PC-3 (cell line): Measurements from ENCODE around the gene DNAJA1. TPM values are rescaled to one million over a fixed set of nuclear protein-coding genes. Genes with fewer than 3 reads are reported as not detected.

Experiments used
- ATAC-seq: fragments of 200-7000 bp; cut with Tn5 transposase; 2 replicates; pipeline ENCODE4 v1.9.1; 2020; ENCODE audit warnings: mild to moderate bottlenecking, moderate library complexity
- BruUV-seq: library from RNA; stranded (reverse); fragments of 400-500 nt; replicated peaks from 2 replicates; lab custom pipeline; 2021; lab: Mats Ljungman, UMichigan
- CTCF ChIA-PET: fragments of 300-600 bp; sonication (Branson Sonifier 250); formaldehyde crosslinking; loops from one replicate; lab custom pipeline; 2022; ENCODE audit warnings: antibody characterized with exemption; lab: Charles Lee
- POLR2A ChIA-PET: fragments of 300-600 bp; sonication (Branson Sonifier 250); formaldehyde crosslinking; loops from one replicate; lab custom pipeline; 2022; ENCODE audit warnings: antibody characterized with exemption; ENCODE audit not compliant: unreplicated experiment; lab: Charles Lee
- DNase-seq: peaks from one replicate; pipeline ENCODE4 v3.0.0-alpha.2; 2015
- H2AFZ ChIP-seq: fragments of 300-600 bp; sonication (generic); 2 replicates; pipeline ENCODE4 v1.6.0; 2016; ENCODE audit warnings: antibody characterized with exemption, low read length
- H3F3A ChIP-seq: fragments of 300-600 bp; sonication (generic); one replicate; pipeline ENCODE4 v1.6.0; 2017; ENCODE audit warnings: antibody characterized with exemption, low read length, control low read depth, mild to moderate bottlenecking; ENCODE audit not compliant: unreplicated experiment
- H3K27ac ChIP-seq: fragments of 300-600 bp; sonication (generic); 2 replicates; pipeline ENCODE4 v1.5.1; 2016; ENCODE audit warnings: mild to moderate bottlenecking, low read length
- H3K27me3 ChIP-seq: fragments of 300-600 bp; sonication (generic); 2 replicates; pipeline ENCODE4 v1.6.1; 2016; ENCODE audit warnings: low read length, mixed read lengths
- H3K36me3 ChIP-seq: fragments of 300-600 bp; sonication (generic); 2 replicates; pipeline ENCODE4 v1.6.1; 2016; ENCODE audit warnings: low read depth, mixed run types, low read length, mixed read lengths
- H3K4me1 ChIP-seq: fragments of 300-600 bp; sonication (generic); 2 replicates; pipeline ENCODE4 v1.5.1; 2016; ENCODE audit warnings: low read length; ENCODE audit not compliant: insufficient read depth
- H3K4me2 ChIP-seq: fragments of 300-600 bp; sonication (generic); 2 replicates; pipeline ENCODE4 v1.6.0; 2016; ENCODE audit warnings: low read length
- H3K4me3 ChIP-seq: fragments of 300-600 bp; sonication (generic); 2 replicates; pipeline ENCODE4 v1.5.1; 2016; ENCODE audit warnings: mild to moderate bottlenecking, low read length, mixed read lengths
- H3K79me2 ChIP-seq: fragments of 300-600 bp; sonication (generic); 2 replicates; pipeline ENCODE4 v1.6.1; 2017; ENCODE audit warnings: low read length, mixed read lengths
- H3K9ac ChIP-seq: fragments of 300-600 bp; sonication (generic); 2 replicates; pipeline ENCODE4 v1.6.0; 2016; ENCODE audit warnings: mild to moderate bottlenecking, low read length
- H3K9me2 ChIP-seq: fragments of 300-600 bp; sonication (generic); replicated peaks from 2 replicates; pipeline ENCODE4 v1.6.1; 2016; ENCODE audit warnings: mixed run types, low read length, mixed read lengths
- H3K9me3 ChIP-seq: fragments of 300-600 bp; sonication (generic); 2 replicates; pipeline ENCODE4 v1.6.1; 2016; ENCODE audit warnings: low read length, mixed read lengths
- H4K20me1 ChIP-seq: fragments of 300-600 bp; sonication (generic); 2 replicates; pipeline ENCODE4 v1.6.1; 2016; ENCODE audit warnings: low read length, mixed read lengths
- EZH2 ChIP-seq: fragments of 300-600 bp; sonication (generic); IDR thresholded peaks from one replicate; pipeline ENCODE4 v1.6.1; 2017; ENCODE audit warnings: antibody characterized with exemption, mild to moderate bottlenecking, low read length; ENCODE audit not compliant: unreplicated experiment
- EZH2phosphoT487 ChIP-seq: fragments of 300-600 bp; sonication (generic); IDR thresholded peaks from 2 replicates; pipeline ENCODE4 v1.6.1; 2018; ENCODE audit warnings: mild to moderate bottlenecking, antibody characterized with exemption, low read length, borderline replicate concordance
- intact Hi-C: fragments of 100-400 bp; cut with micrococcal nuclease; formaldehyde crosslinking; loops from 2 replicates; pipeline ENCODE4 v1.9.0; 2023
- total RNA-seq: library from RNA; depleted of rRNA; stranded (reverse); fragments of >200 nt; gene quantifications from 2 replicates; pipeline ENCODE4 v1.2.3, GENCODE V29; 2014
- TF ChIP-seq, protein P1 (sequence below): fragments of 300-600 bp; sonication (generic); conservative IDR thresholded peaks from 2 replicates; pipeline ENCODE4 v1.5.1; 2017; ENCODE audit warnings: antibody characterized with exemption, low read depth, mild to moderate bottlenecking, low read length

Gene DNAJA1
- total RNA-seq, 1 experiment from 2014 or later, result 109 TPM

DNA sequence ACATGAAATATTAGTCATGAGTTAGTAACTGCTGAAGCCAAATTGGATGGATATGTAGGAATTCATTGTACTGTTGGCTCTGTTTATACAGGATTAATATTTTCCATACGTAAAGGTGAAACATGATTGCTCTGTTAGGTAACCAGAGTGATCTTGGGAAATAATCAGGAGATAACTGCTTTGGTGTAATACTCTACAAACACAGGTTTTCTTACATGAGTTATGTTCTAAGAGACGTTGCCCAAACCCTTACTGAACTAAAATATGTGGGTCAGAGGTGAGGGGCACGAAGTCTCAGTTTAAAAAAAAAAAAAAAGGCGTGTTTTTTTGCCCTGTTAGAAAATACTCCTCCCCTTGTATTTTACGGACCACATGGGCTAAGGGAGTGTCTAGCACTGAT is 7.8 kb downstream of the DNAJA1 start:
- H3K27ac ChIP-seq, result no peak overlapping the region
- H2AFZ ChIP-seq, result no peak overlapping the region
- no peak overlapping the region for H3K4me3 ChIP-seq
- ATAC-seq (no peak), DNase-seq (no peak)
- CTCF ChIA-PET, result no interaction called here
- no peaks in the 10 kb centered on the region for H3K9me2 ChIP-seq
- H3K27me3 ChIP-seq, result no peaks in the 10 kb centered on the region
- no TSS peak for BruUV-seq
- no peaks in the 10 kb centered on the region for H3F3A ChIP-seq
- TF ChIP-seq, protein P1, sequence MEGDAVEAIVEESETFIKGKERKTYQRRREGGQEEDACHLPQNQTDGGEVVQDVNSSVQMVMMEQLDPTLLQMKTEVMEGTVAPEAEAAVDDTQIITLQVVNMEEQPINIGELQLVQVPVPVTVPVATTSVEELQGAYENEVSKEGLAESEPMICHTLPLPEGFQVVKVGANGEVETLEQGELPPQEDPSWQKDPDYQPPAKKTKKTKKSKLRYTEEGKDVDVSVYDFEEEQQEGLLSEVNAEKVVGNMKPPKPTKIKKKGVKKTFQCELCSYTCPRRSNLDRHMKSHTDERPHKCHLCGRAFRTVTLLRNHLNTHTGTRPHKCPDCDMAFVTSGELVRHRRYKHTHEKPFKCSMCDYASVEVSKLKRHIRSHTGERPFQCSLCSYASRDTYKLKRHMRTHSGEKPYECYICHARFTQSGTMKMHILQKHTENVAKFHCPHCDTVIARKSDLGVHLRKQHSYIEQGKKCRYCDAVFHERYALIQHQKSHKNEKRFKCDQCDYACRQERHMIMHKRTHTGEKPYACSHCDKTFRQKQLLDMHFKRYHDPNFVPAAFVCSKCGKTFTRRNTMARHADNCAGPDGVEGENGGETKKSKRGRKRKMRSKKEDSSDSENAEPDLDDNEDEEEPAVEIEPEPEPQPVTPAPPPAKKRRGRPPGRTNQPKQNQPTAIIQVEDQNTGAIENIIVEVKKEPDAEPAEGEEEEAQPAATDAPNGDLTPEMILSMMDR, result no peak
- intact Hi-C loops, result no loop called here
- POLR2A ChIA-PET, result no interaction called here
- peaks cover 21% of the 10 kb centered on the region for H3K4me1 ChIP-seq
- H4K20me1 ChIP-seq, result peaks cover 50% of the 10 kb centered on the region
- no peaks in the 10 kb centered on the region for H3K9me3 ChIP-seq
- no peak overlapping the region for H3K9ac ChIP-seq
- peaks cover 95% of the 10 kb centered on the region for H3K36me3 ChIP-seq
- no peak overlapping the region; the same call in 1 of the 2 replicates for H3K4me2 ChIP-seq
- peaks cover 70% of the 10 kb centered on the region for H3K79me2 ChIP-seq

DNA sequence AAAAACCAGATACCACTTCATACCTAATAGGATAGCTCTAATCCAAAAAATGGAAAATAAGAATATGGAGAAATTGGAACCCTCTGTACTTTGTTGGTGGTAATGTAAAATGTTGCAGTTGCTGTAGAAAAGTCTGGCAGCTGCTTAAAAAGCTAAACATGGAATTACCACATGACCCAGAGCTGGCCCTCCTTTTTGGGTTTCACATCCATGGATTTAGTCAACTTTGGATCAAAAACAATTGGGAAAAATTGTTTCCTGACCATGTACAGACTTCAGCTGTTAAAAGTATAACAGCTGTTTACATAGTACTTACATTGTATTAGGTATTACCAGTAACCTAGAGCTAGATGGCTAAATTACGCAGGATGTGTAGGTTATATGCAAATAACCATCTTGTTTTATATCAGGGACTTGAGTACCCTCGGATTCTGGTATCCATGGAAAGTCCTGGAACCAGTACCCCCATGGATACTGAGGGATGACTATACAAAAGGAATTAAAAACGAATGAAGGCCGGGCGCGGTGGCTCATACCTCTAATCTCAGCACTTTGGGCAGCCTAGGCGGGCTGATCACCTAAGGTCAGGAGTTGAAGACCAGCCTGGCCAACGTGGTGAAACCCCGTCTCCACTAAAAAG is 15.8 kb downstream of the DNAJA1 start:
- no peak overlapping the region for H3K4me3 ChIP-seq
- H2AFZ ChIP-seq, result no peak overlapping the region
- no peak for DNase-seq
- H3K36me3 ChIP-seq, result peaks cover 31% of the 10 kb centered on the region
- H3K27me3 ChIP-seq, result no peaks in the 10 kb centered on the region
- H3K9me3 ChIP-seq, result no peaks in the 10 kb centered on the region
- H3K9ac ChIP-seq, result no peak overlapping the region
- peaks cover 15% of the 10 kb centered on the region; the same call in 1 of the 2 replicates for H3K4me1 ChIP-seq
- no peaks in the 10 kb centered on the region for H3K9me2 ChIP-seq
- no TSS peak for BruUV-seq
- H3K27ac ChIP-seq, result no peak overlapping the region
- no peaks in the 10 kb centered on the region for H3K79me2 ChIP-seq
- TF ChIP-seq, protein P1, result no peak
- TF ChIP-seq EZH2phosphoT487 (no peak), EZH2 (no peak)
- peaks cover 1% of the 10 kb centered on the region for H3F3A ChIP-seq
- ChIA-PET POLR2A (no interaction called here), CTCF (no interaction called here)
- H4K20me1 ChIP-seq, result 0 out of 2 replicates have a peak, but pooled peaks cover 3% of the 10 kb centered on the region
- ATAC-seq, result no peak
- intact Hi-C loops, result no loop called here
- no peak overlapping the region for H3K4me2 ChIP-seq

DNA sequence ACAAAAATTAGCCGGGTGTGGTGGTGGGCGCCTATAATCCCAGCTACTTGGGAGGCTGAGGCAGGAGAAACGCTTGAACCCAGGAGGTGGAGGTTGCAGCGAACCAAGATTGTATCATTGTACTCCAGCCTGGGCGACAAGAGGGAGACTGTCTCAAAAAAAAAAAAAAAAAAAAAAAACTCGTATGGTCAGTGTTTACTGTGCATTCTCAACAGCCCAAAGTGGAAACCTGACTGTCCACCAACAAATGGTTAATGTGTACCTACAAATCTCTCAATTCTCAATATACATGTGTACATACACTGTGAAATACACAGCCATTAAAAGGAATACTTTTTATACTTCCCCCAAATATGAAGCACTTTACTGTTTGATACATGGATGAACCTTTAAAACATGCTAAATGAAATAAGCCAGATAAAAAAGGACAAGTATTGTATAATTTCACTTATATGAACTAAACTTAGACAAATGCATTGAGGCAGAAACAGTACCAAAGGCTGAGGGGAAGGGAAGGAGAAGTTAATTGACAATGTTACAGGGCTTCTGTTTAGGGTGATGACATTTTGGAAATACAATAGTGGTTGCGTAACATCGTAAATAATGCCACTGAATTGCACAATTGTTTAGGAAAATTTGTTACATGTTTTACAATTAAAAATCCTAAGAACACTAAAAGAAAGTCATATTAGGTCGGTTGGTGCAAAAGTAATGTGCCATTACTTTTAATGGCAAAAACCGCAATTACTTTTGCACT is 16.5 kb downstream of the DNAJA1 start:
- peak; percentile 6 for DNase-seq
- Histone ChIP-seq H3K9me2 (no peaks in the 10 kb centered on the region), H2AFZ (no peak overlapping the region), H3K79me2 (no peaks in the 10 kb centered on the region), H3K4me2 (no peak overlapping the region), H3K27ac (no peak overlapping the region), H3K9ac (no peak overlapping the region), H3K27me3 (no peaks in the 10 kb centered on the region), H3F3A (peaks cover 5% of the 10 kb centered on the region), H3K9me3 (no peaks in the 10 kb centered on the region), H3K36me3 (peaks cover 24% of the 10 kb centered on the region), H4K20me1 (0 out of 2 replicates have a peak, but pooled peaks cover 3% of the 10 kb centered on the region), H3K4me3 (no peak overlapping the region), H3K4me1 (peaks cover 15% of the 10 kb centered on the region; the same call in 1 of the 2 replicates)
- ChIA-PET POLR2A (no interaction called here), CTCF (no interaction called here)
- intact Hi-C loops, result no loop called here
- TF ChIP-seq EZH2 (no peak), EZH2phosphoT487 (no peak)
- TF ChIP-seq, protein P1, result no peak
- no peak for ATAC-seq
- BruUV-seq, result TSS peak; percentile 6
